HepG2 (cell line): ENCODE measurements around the gene RPL21. TPM values are rescaled to one million over a fixed set of nuclear protein-coding genes. Genes with fewer than 3 reads are reported as not detected.

Source experiments
- ATAC-seq: fragments of 200-7000 bp; cut with Tn5 transposase; 3 replicates; pipeline ENCODE4 v1.9.1; 2020; ENCODE audit warnings: mild to moderate bottlenecking, moderate library complexity
- BruUV-seq: library from RNA; stranded (reverse); fragments of 400-500 nt; replicated peaks from 2 replicates; lab custom pipeline; 2021; lab: Mats Ljungman, UMichigan
- CTCF ChIA-PET: fragments of 300-600 bp; formaldehyde crosslinking; extraction: SDS; loops from one replicate; lab custom pipeline; 2021; ENCODE audit warnings: low total read pairs, inconsistent platforms, low intra/inter-chr PET ratio; lab: Yijun Ruan, JAX
- POLR2A ChIA-PET: fragments of 350-600 bp; sonication (Branson Sonifier 250); formaldehyde crosslinking; loops from one replicate; lab custom pipeline; 2020; ENCODE audit warnings: antibody characterized with exemption, inconsistent platforms; lab: Yijun Ruan, JAX
- DNase-seq: peaks from one replicate; pipeline ENCODE4 v3.0.0-alpha.2; 2015; ENCODE audit warnings: low spot score
- FAIRE-seq: peaks from 3 replicates; lab custom pipeline; 2011; peaks lifted over from hg19 to GRCh38; lab: Jason Lieb, UNC
- H2AFZ ChIP-seq: one replicate; pipeline ENCODE4 v1.6.1; 2011; ENCODE audit warnings: low read length, inconsistent platforms
- H3K27ac ChIP-seq: fragments of 300-600 bp; 3 replicates; pipeline ENCODE4 v1.8.0; 2011; ENCODE audit warnings: mixed run types, mild to moderate bottlenecking, mixed read lengths, low read length, inconsistent platforms; ENCODE audit not compliant: insufficient read depth; ENCODE audit errors: extremely low read length
- H3K27me3 ChIP-seq, 2 experiments: fragments of 200-600 bp in 1 of 2; 2 replicates in 1 of 2; 3 replicates in 1 of 2; pipeline versions ENCODE4 v1.6.0 to v1.8.0; 2011; ENCODE audit warnings: low read length in 2 of 2, mild to moderate bottlenecking in 2 of 2, moderate library complexity in 2 of 2, inconsistent platforms in 1 of 2; ENCODE audit not compliant: insufficient read depth in 2 of 2, control insufficient read depth in 1 of 2
- H3K36me3 ChIP-seq, 2 experiments: fragments of 200-600 bp in 1 of 2; replicated peaks in 1 of 2; 2 replicates in 1 of 2; 3 replicates in 1 of 2; pipeline versions ENCODE4 v1.5.1 to v1.8.0; 2011; ENCODE audit warnings: low read length in 2 of 2, inconsistent platforms in 1 of 2; ENCODE audit not compliant: insufficient read depth in 2 of 2, control insufficient read depth in 1 of 2
- H3K4me1 ChIP-seq: 2 replicates; pipeline ENCODE4 v1.5.1; 2012; ENCODE audit warnings: low read length, inconsistent platforms; ENCODE audit not compliant: insufficient read depth
- H3K4me2 ChIP-seq: 2 replicates; pipeline ENCODE4 v1.6.0; 2011; ENCODE audit warnings: low read depth, low read length, inconsistent platforms
- H3K4me3 ChIP-seq, 3 experiments: fragments of 200-600 bp in 1 of 3; sonication (generic), shearing (Covaris generic) in 1 of 3; replicated peaks in 1 of 3; 2 replicates each; pipeline ENCODE4 v1.5.1; 2011 to 2016; ENCODE audit warnings: low read length in 3 of 3, inconsistent platforms in 2 of 3, low read depth in 2 of 3, mild to moderate bottlenecking in 2 of 3, control low read depth in 1 of 3, mixed read lengths in 1 of 3; ENCODE audit not compliant: insufficient read depth in 1 of 3
- H3K79me2 ChIP-seq: one replicate; pipeline ENCODE4 v1.6.1; 2011; ENCODE audit warnings: low read length, inconsistent platforms; ENCODE audit not compliant: insufficient read depth
- H3K9ac ChIP-seq: 2 replicates; pipeline ENCODE4 v1.6.0; 2011; ENCODE audit warnings: mild to moderate bottlenecking, low read depth, low read length, inconsistent platforms; ENCODE audit not compliant: insufficient read depth
- H3K9me3 ChIP-seq: 2 replicates; pipeline ENCODE4 v1.5.1; 2012; ENCODE audit warnings: mild to moderate bottlenecking, low read length
- H4K20me1 ChIP-seq: 2 replicates; pipeline ENCODE4 v1.6.0; 2011; ENCODE audit warnings: inconsistent platforms, mild to moderate bottlenecking, low read length, moderate library complexity; ENCODE audit not compliant: insufficient read depth
- MTF1 ChIP-seq: sonication (generic); formaldehyde crosslinking; IDR thresholded peaks from 2 replicates; pipeline ENCODE4 v1.5.0; 2020; ENCODE audit warnings: missing genetic modification reagents
- MXD4 ChIP-seq: IDR thresholded peaks from 2 replicates; pipeline ENCODE4 v1.6.1; 2016; ENCODE audit warnings: mild to moderate bottlenecking, missing biosample characterization, missing genetic modification reagents
- NCOR1 ChIP-seq: fragments of 200-600 bp; sonication (generic); IDR thresholded peaks from 2 replicates; pipeline ENCODE4 v1.7.0; 2017; ENCODE audit warnings: antibody characterized with exemption, low read length, borderline replicate concordance
- NONO ChIP-seq, 2 experiments: fragments of 450-650 bp in 1 of 2; sonication (generic) in 1 of 2; formaldehyde crosslinking in 1 of 2; IDR thresholded peaks in 1 of 2; conservative IDR thresholded peaks in 1 of 2; 2 replicates each; pipeline versions ENCODE4 v1.6.1 to v1.8.0; 2017 to 2022; ENCODE audit warnings: mild to moderate bottlenecking in 1 of 2, missing genetic modification reagents in 1 of 2, moderate library complexity in 1 of 2
- SRSF1 ChIP-seq: fragments of 200-400 bp; formaldehyde crosslinking; optimal IDR thresholded peaks from 2 replicates; pipeline ENCODE3; 2017; ENCODE audit warnings: mild to moderate bottlenecking, low read depth, low read length, moderate library complexity
- TMF1 ChIP-seq: sonication (generic); formaldehyde crosslinking; IDR thresholded peaks from 2 replicates; pipeline ENCODE4 v1.8.1; 2022; ENCODE audit warnings: low read depth, missing genetic modification reagents
- YEATS4 ChIP-seq: sonication (generic); formaldehyde crosslinking; IDR thresholded peaks from 2 replicates; pipeline ENCODE4 v1.4.0; 2020; ENCODE audit warnings: missing genetic modification reagents, borderline replicate concordance
- ZFP41 ChIP-seq: sonication (generic); formaldehyde crosslinking; IDR thresholded peaks from 2 replicates; pipeline ENCODE4 v1.4.0; 2020; ENCODE audit warnings: mild to moderate bottlenecking, missing genetic modification reagents, borderline replicate concordance
- ZMAT5 ChIP-seq: sonication (generic); formaldehyde crosslinking; IDR thresholded peaks from 2 replicates; pipeline ENCODE4 v1.5.0; 2020; ENCODE audit warnings: mild to moderate bottlenecking, low read depth, missing genetic modification reagents, borderline replicate concordance
- ZNF253 ChIP-seq: sonication (generic); formaldehyde crosslinking; IDR thresholded peaks from 2 replicates; pipeline ENCODE4 v1.8.0; 2022; ENCODE audit warnings: mild to moderate bottlenecking, missing genetic modification reagents, borderline replicate concordance
- ZNF263 ChIP-seq: sonication (generic); formaldehyde crosslinking; IDR thresholded peaks from 2 replicates; pipeline ENCODE4 v1.4.0; 2020; ENCODE audit warnings: missing genetic modification reagents
- ZNF280D ChIP-seq: sonication (generic); formaldehyde crosslinking; IDR thresholded peaks from 2 replicates; pipeline ENCODE4 v1.5.1; 2020; ENCODE audit warnings: mild to moderate bottlenecking, missing genetic modification reagents
- ZNF441 ChIP-seq: sonication (generic); formaldehyde crosslinking; IDR thresholded peaks from 2 replicates; pipeline ENCODE4 v1.7.0; 2021; ENCODE audit warnings: missing genetic modification reagents, borderline replicate concordance
- ZNF564 ChIP-seq: sonication (generic); formaldehyde crosslinking; IDR thresholded peaks from 2 replicates; pipeline ENCODE4 v1.8.1; 2023; ENCODE audit warnings: mild to moderate bottlenecking, missing genetic modification reagents
- WGBS: methylation state at CpG from one replicate; pipeline ENCODE4 v1.1.6; 2017; ENCODE audit warnings: low lambda C conversion rate; 5-methylcytosine and 5-hydroxymethylcytosine counted together
- in situ Hi-C: cut with HindIII; loops from 2 replicates; pipeline ENCODE4 v1.10.0; 2017; ENCODE audit warnings: low pct_unique_long_range_greater_than_20kb; ENCODE audit not compliant: extremely low pct_ligation_motif_present
- intact Hi-C: fragments of 100-400 bp; cut with micrococcal nuclease; formaldehyde crosslinking; loops from one replicate; pipeline ENCODE4 v1.10.0; 2022; ENCODE audit not compliant: unreplicated experiment
- polyA plus RNA-seq, 8 experiments: library from polyadenylated mRNA; depleted of rRNA in 3 of 8; stranded (reverse) in 7 of 8; unstranded in 1 of 8; fragments of >200 nt; fragmentation: Illumina TruSeq in 4 of 8; extraction: Trizol in 4 of 8; gene quantifications; 2 replicates each; pipeline versions ENCODE4 v1.2.1 to v1.2.3, GENCODE V29; 2011 to 2016; ENCODE audit warnings: low read depth in 4 of 8, missing spikeins in 1 of 8, mixed read lengths in 1 of 8; ENCODE audit not compliant: insufficient read depth in 1 of 8
- total RNA-seq, 5 experiments: library from RNA; depleted of rRNA; stranded (reverse); fragments of >200 nt; fragmentation: Illumina TruSeq; extraction: Trizol; gene quantifications; 2 replicates each; pipeline ENCODE4 v1.2.3, GENCODE V29; 2016; ENCODE audit warnings: low read depth in 1 of 5

RPL21 gene
- total and polyA plus RNA-seq, 2 of the 13 experiments (the other 11 are each of a cell fraction or from before 2014, with no cell fraction given), result 1,234 to 1,261 TPM

- FAIRE-seq (no peak), ATAC-seq (no peak)
- CTCF ChIA-PET, result no interaction called here
- in situ Hi-C loops, result no loop called here
- Histone ChIP-seq H3K27me3 (no peaks in the 10 kb centered on the region), H4K20me1 (no peaks in the 10 kb centered on the region; the same call in 1 of the 2 replicates), H3K27ac (no peak overlapping the region)
- TF ChIP-seq ZMAT5 (no peak), NCOR1 (no peak)
- TF ChIP-seq, all 625 proteins: peak for 0
- H2AFZ ChIP-seq, result no peak overlapping the region
- DNase-seq, result no peak
- WGBS, result 100% methylated on average over 2 of the region's 2 CpGs
- H3K9me3 ChIP-seq, result no peaks in the 10 kb centered on the region
- no peak overlapping the region for H3K4me3 ChIP-seq
- no peaks in the 10 kb centered on the region for H3K79me2 ChIP-seq
- peaks cover 26% of the 10 kb centered on the region for H3K4me1 ChIP-seq
- no peak overlapping the region for H3K9ac ChIP-seq
- H3K4me2 ChIP-seq, result no peak overlapping the region
- peaks cover 0 to 1% of the 10 kb centered on the region in 2 experiments; a peak in 3 of 5 replicates for H3K36me3 ChIP-seq
- POLR2A ChIA-PET, result interaction anchor here (0.8 kb wide), 1 partner anchor 317 kb away, joined by 3 read pairs; no protein-coding TSS in a partner anchor
- intact Hi-C loops, result no loop called here
- no TSS peak for BruUV-seq
These were observed 12.1 kb downstream of the RPL21 start for GRCh38 chr13:27263438-27263837.

GRCh38 chr13:27264181-27264580 is 12.8 kb downstream of the RPL21 start:
- ATAC-seq, result peak; percentile 8; the same call in 2 of the 3 replicates
- ChIA-PET CTCF (no interaction called here), POLR2A (interaction anchor here (0.8 kb wide), 1 partner anchor 317 kb away, joined by 3 read pairs; no protein-coding TSS in a partner anchor)
- intact Hi-C loops, result no loop called here
- FAIRE-seq, result no peak
- no peaks in the 10 kb centered on the region; a peak in 1 of 5 replicates for H3K36me3 ChIP-seq
- WGBS, result 72% methylated on average over 5 of the region's 5 CpGs
- H3K79me2 ChIP-seq, result no peaks in the 10 kb centered on the region
- H3K9me3 ChIP-seq, result no peaks in the 10 kb centered on the region
- DNase-seq, result no peak
- H3K9ac ChIP-seq, result no peak overlapping the region
- no TSS peak for BruUV-seq
- no peak overlapping the region for H2AFZ ChIP-seq
- no peak overlapping the region for H3K4me2 ChIP-seq
- peaks cover 19% of the 10 kb centered on the region for H3K4me1 ChIP-seq
- no peak overlapping the region for H3K27ac ChIP-seq
- H3K27me3 ChIP-seq, result no peaks in the 10 kb centered on the region
- in situ Hi-C loops, result no loop called here
- H3K4me3 ChIP-seq, result no peak overlapping the region
- no peaks in the 10 kb centered on the region; the same call in 1 of the 2 replicates for H4K20me1 ChIP-seq
- TF ChIP-seq TMF1 (CRISPR knock-in tag) (no peak), ZFP41 (CRISPR knock-in tag) (no peak), ZNF263 (CRISPR knock-in tag) (no peak), MXD4 (CRISPR knock-in tag) (no peak), NONO (IDR thresholded peaks at IDR 0.05) (no peak), NONO (CRISPR knock-in tag; conservative IDR thresholded peaks at IDR 0.05) (no peak), SRSF1 (no peak), MTF1 (CRISPR knock-in tag) (no peak), ZNF564 (CRISPR knock-in tag) (no peak), ZNF280D (no peak), ZNF253 (CRISPR knock-in tag) (no peak), ZNF441 (no peak), YEATS4 (no peak)
